Measurements from ENCODE around the gene TMX3.

- TF ChIP-seq REST (IDR thresholded peaks at IDR 0.05; ENCODE audit: low read depth) (no peak), MAX (IDR thresholded peaks at IDR 0.05) (no peak), EP300 (IDR thresholded peaks at IDR 0.05; ENCODE audit: borderline replicate concordance) (no peak), ZBTB7A (IDR thresholded peaks at IDR 0.05; ENCODE audit: low read depth) (no peak), TEAD4 (IDR thresholded peaks at IDR 0.05) (no peak), TAF1 (IDR thresholded peaks at IDR 0.05; ENCODE audit: low read depth) (no peak)
These were observed 13.3 kb upstream of the TMX3 start for GRCh38 chr18:68728081-68728700.

All from Ishikawa (cell line).